Psoas muscle (tissue), 8 donors: ENCODE data around the gene GJB5. TPM values are rescaled to one million over a fixed set of nuclear protein-coding genes. Genes with fewer than 3 reads are reported as not detected.

Source experiments
- ATAC-seq, 4 donors: fragments of 200-7000 bp; cut with Tn5 transposase; one replicate each; pipeline ENCODE4 v1.9.1; 2020; ENCODE audit warnings: moderate library complexity in 3 of 4, mild to moderate bottlenecking in 2 of 4
- DNase-seq, 2 donors: peaks; one replicate each; pipeline ENCODE4 v3.0.0-alpha.2; 2020
- H3K27ac ChIP-seq: fragments of 200-600 bp; one replicate; pipeline ENCODE4 v1.8.0; 2022
- H3K27me3 ChIP-seq, 3 donors: fragments of 200-600 bp in 1 of 3; one replicate each; pipeline versions ENCODE4 v1.6.1 to v1.8.0; 2013 to 2022; ENCODE audit warnings: low read length in 2 of 3, mild to moderate bottlenecking in 2 of 3, moderate library complexity in 1 of 3; ENCODE audit not compliant: insufficient read depth in 3 of 3
- H3K36me3 ChIP-seq, 2 donors: fragments of 200-600 bp in 1 of 2; one replicate each; pipeline versions ENCODE4 v1.6.1 to v1.8.0; 2013 to 2022; ENCODE audit warnings: low read depth in 1 of 2, mild to moderate bottlenecking in 1 of 2, moderate library complexity in 1 of 2; ENCODE audit not compliant: insufficient read depth in 1 of 2
- H3K4me1 ChIP-seq: fragments of 200-600 bp; one replicate; pipeline ENCODE4 v1.8.0; 2022
- H3K4me3 ChIP-seq: fragments of 200-600 bp; one replicate; pipeline ENCODE4 v1.8.0; 2022; ENCODE audit warnings: mild to moderate bottlenecking
- H3K9me3 ChIP-seq: fragments of 200-600 bp; one replicate; pipeline ENCODE4 v1.8.0; 2022
- WGBS, 3 donors: extraction: QIAGEN DNeasy Blood & Tissue Kit; methylation state at CpG; one replicate each; pipeline versions ENCODE4 v1.1.6 to v1.1.7; 2013; 5-methylcytosine and 5-hydroxymethylcytosine counted together
- intact Hi-C, 2 donors: fragments of 100-400 bp; cut with DNase I; formaldehyde crosslinking; loops; one replicate each; pipeline versions ENCODE4 v1.11.0 to v1.14.2; 2022
- polyA plus RNA-seq, 3 donors: library from polyadenylated mRNA; stranded (reverse); fragments of 200-250 nt; gene quantifications; one replicate each; pipeline ENCODE4 v1.2.3, GENCODE V29; 2013
- total RNA-seq, 4 donors: library from RNA; stranded (reverse); fragmentation: NEBNext Ultra II Directional in 2 of 4; extraction: Animal tissue kit (Norgen Biotek cat#: 25700) in 2 of 4; gene quantifications; one replicate each; pipeline versions ENCODE4 v1.2.1 to v1.2.4, GENCODE V29; 2021 to 2023
- TF ChIP-seq, protein P1 (sequence below): fragments of 200-600 bp; IDR thresholded peaks from one replicate; pipeline ENCODE4 v1.8.0; 2022; ENCODE audit warnings: antibody characterized with exemption
- donor health status: healthy with polysubstance abuse.
- donor health status: DM: no; HTN: no; CAD: no; lungs with moderate emphysema.
- donor health status: Bipolar disorder and iron deficiency.
- donor health status: healthy.
- donor health status: DM: yes; HTN: yes; CAD: no.
- donor health status: DM: no; HTN: no; CAD: no.
- donor health status: DM: no; HTN: no; CAD: no.
- donor health status: DM: yes; HTN: yes; CAD: no.

Gene GJB5
- total and polyA plus RNA-seq, 7 donors: 0.03 TPM; not detected in 6

- 2 to 8% (median 6%) methylated on average over 17 to 18 of the region's 18 CpGs for WGBS, 3 donors
- DNase-seq (no peak), ATAC-seq (no peak)
- intact Hi-C loops: no loop called here
- TF ChIP-seq, protein P1, sequence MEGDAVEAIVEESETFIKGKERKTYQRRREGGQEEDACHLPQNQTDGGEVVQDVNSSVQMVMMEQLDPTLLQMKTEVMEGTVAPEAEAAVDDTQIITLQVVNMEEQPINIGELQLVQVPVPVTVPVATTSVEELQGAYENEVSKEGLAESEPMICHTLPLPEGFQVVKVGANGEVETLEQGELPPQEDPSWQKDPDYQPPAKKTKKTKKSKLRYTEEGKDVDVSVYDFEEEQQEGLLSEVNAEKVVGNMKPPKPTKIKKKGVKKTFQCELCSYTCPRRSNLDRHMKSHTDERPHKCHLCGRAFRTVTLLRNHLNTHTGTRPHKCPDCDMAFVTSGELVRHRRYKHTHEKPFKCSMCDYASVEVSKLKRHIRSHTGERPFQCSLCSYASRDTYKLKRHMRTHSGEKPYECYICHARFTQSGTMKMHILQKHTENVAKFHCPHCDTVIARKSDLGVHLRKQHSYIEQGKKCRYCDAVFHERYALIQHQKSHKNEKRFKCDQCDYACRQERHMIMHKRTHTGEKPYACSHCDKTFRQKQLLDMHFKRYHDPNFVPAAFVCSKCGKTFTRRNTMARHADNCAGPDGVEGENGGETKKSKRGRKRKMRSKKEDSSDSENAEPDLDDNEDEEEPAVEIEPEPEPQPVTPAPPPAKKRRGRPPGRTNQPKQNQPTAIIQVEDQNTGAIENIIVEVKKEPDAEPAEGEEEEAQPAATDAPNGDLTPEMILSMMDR: no peak
- Histone ChIP-seq H3K27me3 (peaks cover 0 to 51% (median 16%) of the 10 kb centered on the region in 3 donors), H3K9me3 (no peaks in the 10 kb centered on the region), H3K36me3 (no peaks in the 10 kb centered on the region), H3K4me1 (no peaks in the 10 kb centered on the region), H3K27ac (no peak overlapping the region), H3K4me3 (peak overlapping the region; percentile 44)
Observed at GRCh38 chr1:34781844-34782391, 27.1 kb downstream of the GJB5 start.

DNA sequence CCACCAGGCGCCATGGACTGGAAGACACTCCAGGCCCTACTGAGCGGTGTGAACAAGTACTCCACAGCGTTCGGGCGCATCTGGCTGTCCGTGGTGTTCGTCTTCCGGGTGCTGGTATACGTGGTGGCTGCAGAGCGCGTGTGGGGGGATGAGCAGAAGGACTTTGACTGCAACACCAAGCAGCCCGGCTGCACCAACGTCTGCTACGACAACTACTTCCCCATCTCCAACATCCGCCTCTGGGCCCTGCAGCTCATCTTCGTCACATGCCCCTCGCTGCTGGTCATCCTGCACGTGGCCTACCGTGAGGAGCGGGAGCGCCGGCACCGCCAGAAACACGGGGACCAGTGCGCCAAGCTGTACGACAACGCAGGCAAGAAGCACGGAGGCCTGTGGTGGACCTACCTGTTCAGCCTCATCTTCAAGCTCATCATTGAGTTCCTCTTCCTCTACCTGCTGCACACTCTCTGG is 29.9 kb downstream of the GJB5 start:
- H3K9me3 ChIP-seq: no peaks in the 10 kb centered on the region
- TF ChIP-seq, protein P1: no peak
- no peaks in the 10 kb centered on the region for H3K36me3 ChIP-seq
- H3K4me3 ChIP-seq: no peak overlapping the region
- WGBS, 3 donors: 87 to 90% (median 88%) methylated on average over 28 of the region's 28 CpGs
- intact Hi-C loops: loop anchor here in 1 of 2 donors (5.0 kb wide), 2 partner anchors 68 to 83 kb away; no protein-coding TSS in a partner anchor
- ATAC-seq (no peak), DNase-seq (no peak)
- peaks cover 7% of the 10 kb centered on the region for H3K4me1 ChIP-seq
- H3K27ac ChIP-seq: no peak overlapping the region
- H3K27me3 ChIP-seq: peaks cover 0 to 36% (median 16%) of the 10 kb centered on the region in 3 donors

GRCh38 chr1:34785231-34785874 is 30.5 kb downstream of the GJB5 start:
- TF ChIP-seq, protein P1: no peak

DNA sequence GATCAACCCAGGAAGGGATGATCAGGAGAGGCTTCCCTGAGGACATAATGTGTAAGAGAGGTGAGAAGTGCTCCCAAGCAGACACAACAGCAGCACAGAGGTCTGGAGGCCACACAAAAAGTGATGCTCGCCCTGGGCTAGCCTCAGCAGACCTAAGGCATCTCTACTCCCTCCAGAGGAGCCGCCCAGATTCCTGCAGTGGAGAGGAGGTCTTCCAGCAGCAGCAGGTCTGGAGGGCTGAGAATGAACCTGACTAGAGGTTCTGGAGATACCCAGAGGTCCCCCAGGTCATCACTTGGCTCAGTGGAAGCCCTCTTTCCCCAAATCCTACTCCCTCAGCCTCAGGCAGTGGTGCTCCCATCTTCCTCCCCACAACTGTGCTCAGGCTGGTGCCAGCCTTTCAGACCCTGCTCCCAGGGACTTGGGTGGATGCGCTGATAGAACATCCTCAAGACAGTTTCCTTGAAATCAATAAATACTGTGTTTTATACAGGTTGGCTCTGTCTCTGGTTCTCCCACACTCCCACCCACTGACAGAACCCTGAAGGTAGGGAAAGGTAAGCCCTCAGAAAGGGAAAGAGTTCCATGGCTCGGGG is 31.1 kb downstream of the GJB5 start:
- Histone ChIP-seq H3K4me3 (no peak overlapping the region), H3K27me3 (peaks cover 0 to 25% (median 15%) of the 10 kb centered on the region in 3 donors), H3K27ac (no peak overlapping the region), H3K4me1 (peaks cover 7% of the 10 kb centered on the region), H3K9me3 (no peaks in the 10 kb centered on the region), H3K36me3 (no peaks in the 10 kb centered on the region)
- 61 to 68% (median 63%) methylated on average over 4 of the region's 4 CpGs for WGBS, 3 donors
- no peak for ATAC-seq
- DNase-seq: no peak
- TF ChIP-seq, protein P1: no peak
- intact Hi-C loops: loop anchor here (1.0 to 5.0 kb wide), 4 partner anchors 66 to 81 kb away; no protein-coding TSS in a partner anchor

More at GRCh38 chr1:34785231-34785874, 30.5 kb downstream of the GJB5 start:
- intact Hi-C loops: loop anchor here in 1 of 2 donors (5.0 kb wide), 2 partner anchors 67 to 82 kb away; no protein-coding TSS in a partner anchor
- H3K27ac ChIP-seq: no peak overlapping the region
- DNase-seq: no peak
- H3K4me3 ChIP-seq: no peak overlapping the region
- no peak for ATAC-seq
- H3K9me3 ChIP-seq: no peaks in the 10 kb centered on the region
- WGBS, 3 donors: 70 to 80% (median 78%) methylated on average over 22 of the region's 22 CpGs
- H3K4me1 ChIP-seq: peaks cover 7% of the 10 kb centered on the region
- H3K27me3 ChIP-seq: peaks cover 0 to 31% (median 16%) of the 10 kb centered on the region in 3 donors
- no peaks in the 10 kb centered on the region for H3K36me3 ChIP-seq
